Glomerular visceral epithelial cell (primary cell): ENCODE measurements around the gene TTLL4.

Experiments used
- DNase-seq: peaks from one replicate; pipeline ENCODE4 v3.0.0-alpha.2; 2016; ENCODE audit errors: extremely low spot score

TTLL4 gene

GRCh38 chr2:218713922-218714321, 3.3 kb downstream of the TTLL4 start:
- DNase-seq: no peak

- DNase-seq: no peak
Measured at GRCh38 chr2:218716070-218716469, 5.4 kb downstream of the TTLL4 start.

GRCh38 chr2:218717262-218717661, 6.6 kb downstream of the TTLL4 start:
- DNase-seq: peak; percentile 45

GRCh38 chr2:218718058-218718457, 7.4 kb downstream of the TTLL4 start:
- no peak for DNase-seq

- DNase-seq: no peak
Measured at GRCh38 chr2:218719457-218719856, 8.8 kb downstream of the TTLL4 start.

GRCh38 chr2:218720048-218721041, 9.7 kb downstream of the TTLL4 start:
- DNase-seq: no peak

GRCh38 chr2:218721488-218721887, 10.9 kb downstream of the TTLL4 start:
- no peak for DNase-seq

GRCh38 chr2:218721934-218722333, 11.3 kb downstream of the TTLL4 start:
- no peak for DNase-seq

- no peak for DNase-seq
Measured at GRCh38 chr2:218722419-218722818, 11.8 kb downstream of the TTLL4 start.

- DNase-seq: no peak
Measured at GRCh38 chr2:218722876-218723785, 12.5 kb downstream of the TTLL4 start.

GRCh38 chr2:218726004-218726574, 15.5 kb downstream of the TTLL4 start:
- DNase-seq: no peak

GRCh38 chr2:218727502-218728165, 17.0 kb downstream of the TTLL4 start:
- no peak for DNase-seq

- DNase-seq: no peak
Measured at GRCh38 chr2:218729640-218730039, 19.0 kb downstream of the TTLL4 start.

GRCh38 chr2:218732052-218732760, 21.6 kb downstream of the TTLL4 start:
- no peak for DNase-seq

- DNase-seq: no peak
Measured at GRCh38 chr2:218732761-218733158, 22.1 kb downstream of the TTLL4 start.

GRCh38 chr2:218733171-218734021, 22.8 kb downstream of the TTLL4 start:
- peak; percentile 64 for DNase-seq

GRCh38 chr2:218734190-218734975, 23.7 kb downstream of the TTLL4 start:
- DNase-seq: no peak

GRCh38 chr2:218736531-218736930, 25.9 kb downstream of the TTLL4 start:
- no peak for DNase-seq

- DNase-seq: no peak
Measured at GRCh38 chr2:218743068-218743467, 32.4 kb downstream of the TTLL4 start.
